DMS153 treated with DMSO at 0.1 percent for 48 hours (cell line): ENCODE measurements around the gene SEPTIN8.

Source experiments
- DNase-seq: peaks from one replicate; lab custom pipeline; 2025; ENCODE audit not compliant: unreplicated experiment; lab: John Stamatoyannopoulos, UW

The SEPTIN8 gene, protein sequence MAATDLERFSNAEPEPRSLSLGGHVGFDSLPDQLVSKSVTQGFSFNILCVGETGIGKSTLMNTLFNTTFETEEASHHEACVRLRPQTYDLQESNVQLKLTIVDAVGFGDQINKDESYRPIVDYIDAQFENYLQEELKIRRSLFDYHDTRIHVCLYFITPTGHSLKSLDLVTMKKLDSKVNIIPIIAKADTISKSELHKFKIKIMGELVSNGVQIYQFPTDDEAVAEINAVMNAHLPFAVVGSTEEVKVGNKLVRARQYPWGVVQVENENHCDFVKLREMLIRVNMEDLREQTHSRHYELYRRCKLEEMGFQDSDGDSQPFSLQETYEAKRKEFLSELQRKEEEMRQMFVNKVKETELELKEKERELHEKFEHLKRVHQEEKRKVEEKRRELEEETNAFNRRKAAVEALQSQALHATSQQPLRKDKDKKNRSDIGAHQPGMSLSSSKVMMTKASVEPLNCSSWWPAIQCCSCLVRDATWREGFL

DNA sequence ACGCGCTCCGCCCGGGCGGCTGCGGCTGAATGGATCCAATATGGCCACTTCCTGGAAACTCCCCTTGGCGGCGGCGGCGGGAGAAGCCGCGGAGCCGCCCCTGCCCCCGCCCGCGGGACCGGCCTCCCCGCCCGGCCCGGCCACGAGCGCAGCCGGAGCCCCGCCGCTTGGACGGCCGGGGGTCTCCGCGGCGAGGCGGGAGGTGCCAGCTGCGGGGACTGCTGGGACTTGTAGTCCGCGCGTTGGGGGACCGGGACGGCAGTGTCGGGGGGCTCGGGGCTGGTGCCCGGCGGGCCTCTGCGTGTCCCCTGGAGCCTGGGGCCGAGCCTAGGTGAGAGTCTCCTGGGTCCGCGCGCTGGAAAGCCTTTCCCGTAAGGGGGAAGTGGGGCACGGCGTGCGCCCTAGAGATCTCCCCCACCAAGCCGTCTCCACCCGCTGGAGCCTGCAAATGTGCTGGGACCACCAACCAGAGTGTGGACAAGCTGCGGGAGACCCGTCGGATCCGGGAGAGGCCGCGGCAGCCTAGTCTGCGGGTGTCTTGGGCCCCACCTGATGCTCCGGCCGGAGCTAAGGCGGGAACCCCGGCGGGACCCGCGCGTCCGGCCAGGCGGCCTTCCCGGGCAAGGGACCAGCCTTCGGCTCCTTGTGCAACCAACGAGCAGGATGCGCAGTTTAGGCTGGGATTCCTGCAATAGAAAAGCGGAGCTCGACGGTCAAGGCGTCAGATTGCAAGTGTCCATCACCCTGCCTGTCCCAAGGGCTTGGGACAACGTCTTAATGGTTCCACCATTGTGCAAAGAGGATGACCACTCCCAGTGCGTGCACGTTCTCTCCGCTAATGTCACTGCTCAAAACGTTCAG, at the start of gene SEPTIN8:
Gene SEPTIN8, minus strand, starts transcription at position 31 of the 861 bp plus-strand sequence. CDS start 102 bp downstream, outside the sequence.
- DNase-seq: no peak

GRCh38 chr5:132826424-132827082, 49.5 kb upstream of the SEPTIN8 start:
- DNase-seq: no peak

DNA sequence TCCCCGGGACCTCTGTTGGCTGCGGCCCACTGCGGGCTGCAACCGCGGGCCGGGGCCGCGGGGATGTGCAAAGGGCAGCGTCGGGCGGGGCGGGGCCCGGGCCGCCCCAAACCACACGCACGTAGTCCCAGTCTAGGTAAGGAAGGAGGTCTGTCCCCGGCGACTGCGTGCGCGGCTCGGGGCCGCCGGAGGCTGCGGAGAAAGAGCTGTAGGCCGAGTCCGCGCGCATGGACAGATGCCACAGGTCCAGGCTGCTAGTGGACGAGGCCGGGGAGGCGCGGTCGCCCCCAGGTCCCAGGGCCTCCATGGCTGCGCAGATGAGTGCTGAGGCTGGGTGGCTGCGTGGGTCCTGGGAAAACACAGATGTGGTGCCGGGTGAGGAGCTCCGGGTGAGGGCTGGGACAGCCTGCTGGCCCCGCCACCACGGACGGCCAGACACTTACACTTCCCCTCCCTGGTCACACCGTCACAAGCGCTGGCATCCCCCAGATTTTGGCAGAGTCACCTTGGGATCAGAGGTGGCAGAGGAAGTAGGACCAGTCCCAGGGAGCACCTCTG, 48.9 kb upstream of the SEPTIN8 start:
- no peak for DNase-seq

DNA sequence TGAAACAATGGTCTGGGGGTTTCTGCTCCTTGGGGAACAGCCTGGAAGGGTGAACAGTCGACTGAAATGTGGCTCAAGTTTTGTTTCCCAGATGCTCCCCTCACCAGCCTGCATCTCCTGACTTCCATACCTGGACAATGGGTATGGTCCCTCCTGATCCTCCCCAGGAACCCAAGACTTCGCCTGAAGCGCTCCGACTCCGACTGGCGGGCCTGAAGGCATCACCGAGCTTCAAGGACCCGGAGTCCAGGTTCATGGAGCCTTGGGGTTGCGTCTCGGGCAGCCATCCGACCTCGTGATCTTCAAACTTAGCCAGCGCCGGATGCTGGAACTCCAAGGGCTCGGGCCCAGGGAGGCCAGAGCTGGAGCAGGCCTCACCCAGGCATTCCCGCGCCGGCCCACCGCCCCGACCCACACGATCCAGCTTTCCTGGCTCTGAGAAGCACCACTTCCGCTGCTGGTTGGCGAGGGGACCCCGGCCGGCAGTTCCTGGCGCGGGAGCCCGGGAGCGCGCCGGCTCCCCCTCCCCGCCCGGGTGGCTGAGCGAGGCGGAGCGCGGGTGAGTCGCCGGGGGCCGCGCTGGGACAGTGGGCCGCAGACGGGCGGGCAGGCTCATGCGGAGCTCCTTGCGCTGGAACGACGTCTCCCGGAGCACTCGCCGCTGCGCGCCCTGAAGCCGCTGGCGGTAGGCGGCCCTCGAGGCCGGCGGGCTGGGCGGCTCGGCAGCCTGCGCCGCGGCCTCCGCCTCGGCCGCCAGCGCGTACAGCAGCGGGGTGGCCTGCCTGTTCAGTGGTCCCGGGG, 48.2 kb upstream of the SEPTIN8 start:
- no peak for DNase-seq

GRCh38 chr5:132824426-132824825, 47.4 kb upstream of the SEPTIN8 start:
- no peak for DNase-seq

DNA sequence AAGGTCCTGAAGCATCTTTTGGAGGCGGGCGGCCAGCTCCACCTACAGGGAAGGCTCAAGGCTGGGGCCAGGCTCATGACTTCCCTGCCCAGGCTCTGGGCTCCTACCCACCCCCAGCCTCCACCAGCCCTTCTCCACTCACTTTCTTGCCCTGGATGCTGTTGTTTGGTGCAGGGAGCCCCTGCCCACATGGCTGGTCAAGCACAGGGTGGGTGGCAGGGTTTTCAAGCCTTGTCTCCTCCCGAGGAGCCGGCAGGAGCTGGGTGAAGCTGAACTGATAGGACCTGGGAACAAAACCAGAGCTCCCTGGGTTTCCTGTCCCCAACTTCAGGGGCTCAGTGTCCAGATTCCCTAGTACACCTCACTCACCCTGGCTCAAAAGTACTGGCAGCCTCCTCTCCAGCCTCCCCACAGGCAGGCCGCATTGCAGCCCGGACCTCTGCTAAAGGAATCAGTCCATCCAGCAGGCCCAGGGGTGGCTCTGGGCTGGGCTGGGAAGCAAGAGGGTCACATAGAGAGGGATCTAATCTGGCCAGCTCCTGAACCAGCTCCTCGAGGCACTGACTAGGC, 46.5 kb upstream of the SEPTIN8 start:
- DNase-seq: no peak

GRCh38 chr5:132822650-132823480, 45.8 kb upstream of the SEPTIN8 start:
- no peak for DNase-seq

- DNase-seq: no peak
Observed at GRCh38 chr5:132821791-132822190, 44.8 kb upstream of the SEPTIN8 start.

DNA sequence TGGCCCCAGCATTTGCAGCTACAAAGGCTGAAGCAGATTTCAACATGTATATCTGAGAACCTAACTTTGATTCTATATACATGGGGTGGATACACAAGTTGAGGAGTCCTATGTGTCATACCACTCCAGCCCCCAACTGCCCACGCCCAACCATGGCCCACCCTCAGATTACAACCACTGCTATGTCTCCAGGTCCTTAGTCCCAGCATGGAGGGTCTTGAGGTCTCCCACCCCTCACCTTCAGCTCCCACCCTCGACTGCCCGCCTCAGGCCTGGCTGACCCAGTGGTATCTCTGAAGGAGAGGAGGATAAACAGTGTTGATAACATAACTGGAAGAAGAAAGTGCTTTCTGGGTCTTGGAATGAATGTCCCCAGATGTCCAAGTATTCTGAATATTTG, 44.3 kb upstream of the SEPTIN8 start:
- DNase-seq: no peak

DNA sequence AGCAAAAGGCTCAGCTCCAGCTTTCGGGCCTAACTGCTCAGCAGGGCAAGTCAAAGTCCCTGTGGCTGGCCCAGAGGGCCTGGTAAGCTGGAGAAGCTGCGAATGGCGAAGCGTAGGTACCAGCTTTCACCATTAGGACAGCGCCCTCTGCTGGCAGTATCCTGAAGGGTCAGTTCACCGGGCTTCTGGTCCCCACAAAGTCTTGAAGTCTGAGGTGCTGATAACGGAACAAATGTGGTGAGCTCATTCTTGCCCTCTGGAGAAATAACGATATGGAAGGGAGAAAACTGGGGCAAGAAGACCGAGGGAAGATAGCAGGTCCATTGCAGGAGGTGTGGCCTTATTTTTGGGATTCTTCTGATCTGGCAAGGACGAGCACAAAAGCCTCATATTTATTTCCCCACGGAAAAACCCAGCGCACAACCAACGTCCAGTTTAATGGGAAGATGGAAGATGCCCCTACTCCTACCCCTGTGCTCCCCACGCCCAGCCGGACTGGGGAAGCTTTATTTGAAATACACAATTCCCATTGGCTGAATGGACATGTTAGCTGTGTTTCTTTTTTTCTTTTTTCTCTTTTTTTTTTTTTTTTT, 43.2 kb upstream of the SEPTIN8 start:
- DNase-seq: peak; percentile 43

DNA sequence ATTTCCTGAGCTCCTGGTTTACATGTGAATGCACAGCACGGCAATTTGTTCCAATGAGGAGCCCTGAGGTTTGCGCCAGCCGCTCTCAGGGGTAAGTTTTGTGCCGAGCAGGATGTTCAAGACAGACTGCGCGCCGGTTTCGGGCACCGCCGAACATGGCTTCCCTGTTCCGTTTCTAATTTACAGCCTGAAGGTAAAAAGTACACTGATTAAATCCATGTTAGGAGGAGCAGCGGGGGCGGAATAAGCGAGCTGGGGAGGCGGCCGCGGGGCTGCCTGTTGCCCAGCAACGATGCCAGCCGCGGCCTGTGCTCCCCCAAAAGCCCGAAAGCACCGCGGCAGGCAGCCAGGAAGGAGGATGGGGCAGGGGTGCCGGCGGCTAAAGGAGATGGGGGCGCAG, 42.4 kb upstream of the SEPTIN8 start:
- no peak for DNase-seq

- DNase-seq: no peak
Observed at GRCh38 chr5:132817011-132817410, 40.0 kb upstream of the SEPTIN8 start.

- no peak for DNase-seq
Observed at GRCh38 chr5:132816554-132816953, 39.5 kb upstream of the SEPTIN8 start.

- DNase-seq: no peak
Observed at GRCh38 chr5:132816083-132816482, 39.0 kb upstream of the SEPTIN8 start.

GRCh38 chr5:132815454-132815853, 38.4 kb upstream of the SEPTIN8 start:
- DNase-seq: no peak

DNA sequence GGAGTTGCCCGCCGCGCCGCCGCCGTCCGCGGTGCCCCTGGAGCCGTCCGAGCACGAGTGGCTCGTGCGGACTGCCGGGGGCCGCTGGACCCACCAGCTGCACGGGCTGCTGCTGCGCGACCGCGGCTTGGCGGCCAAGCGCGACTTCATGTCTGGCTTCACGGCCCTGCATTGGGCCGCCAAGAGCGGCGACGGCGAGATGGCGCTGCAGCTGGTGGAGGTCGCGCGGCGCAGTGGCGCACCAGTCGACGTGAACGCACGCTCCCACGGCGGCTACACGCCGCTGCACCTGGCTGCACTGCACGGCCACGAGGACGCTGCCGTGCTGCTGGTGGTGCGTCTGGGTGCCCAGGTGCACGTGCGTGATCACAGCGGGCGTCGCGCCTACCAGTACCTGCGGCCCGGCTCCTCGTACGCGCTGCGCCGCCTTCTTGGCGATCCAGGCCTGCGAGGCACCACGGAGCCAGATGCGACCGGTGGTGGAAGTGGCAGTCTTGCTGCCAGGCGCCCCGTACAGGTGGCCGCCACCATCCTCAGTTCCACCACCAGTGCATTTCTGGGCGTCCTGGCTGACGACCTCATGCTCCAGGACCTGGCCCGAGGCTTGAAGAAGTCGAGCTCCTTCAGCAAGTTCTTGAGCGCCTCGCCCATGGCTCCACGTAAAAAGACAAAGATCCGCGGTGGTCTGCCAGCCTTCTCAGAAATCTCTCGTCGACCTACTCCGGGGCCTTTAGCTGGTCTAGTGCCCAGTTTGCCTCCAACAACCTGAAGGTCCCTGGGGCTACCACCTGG, 37.7 kb upstream of the SEPTIN8 start:
- DNase-seq: no peak

- DNase-seq: no peak
Observed at GRCh38 chr5:132813599-132814502, 36.8 kb upstream of the SEPTIN8 start.
